GM12864 (cell line): ENCODE data around the gene SPTBN4.

Experiments
- DNase-seq: peaks from one replicate; pipeline ENCODE4 v3.0.0-alpha.2; 2011; ENCODE audit warnings: low read depth
- H3K4me3 ChIP-seq: 2 replicates; pipeline ENCODE4 v1.5.1; 2011; ENCODE audit warnings: mild to moderate bottlenecking, low read depth, low read length, control low read depth
- CTCF ChIP-seq: IDR thresholded peaks from 2 replicates; pipeline ENCODE4 v1.5.1; 2011; ENCODE audit warnings: low read depth, mild to moderate bottlenecking, moderate library complexity, low read length, control low read depth, inconsistent platforms; ENCODE audit errors: missing control alignments

The SPTBN4 gene

GRCh38 chr19:40567750-40568494, 101.1 kb downstream of the SPTBN4 start:
- no peak overlapping the region for H3K4me3 ChIP-seq
- no peak for DNase-seq
- TF ChIP-seq CTCF: no peak

- peak; percentile 31 for TF ChIP-seq CTCF
- H3K4me3 ChIP-seq: peak overlapping the region; percentile 41
- peak; percentile 99 for DNase-seq
These were observed 103.7 kb downstream of the SPTBN4 start for GRCh38 chr19:40570313-40571004.

- H3K4me3 ChIP-seq: no peak overlapping the region
- no peak for DNase-seq
- no peak for TF ChIP-seq CTCF
These were observed 104.2 kb downstream of the SPTBN4 start for GRCh38 chr19:40571005-40571318.

GRCh38 chr19:40571831-40572495, 105.2 kb downstream of the SPTBN4 start:
- DNase-seq: no peak

GRCh38 chr19:40575326-40575725, 108.5 kb downstream of the SPTBN4 start:
- no peak overlapping the region for H3K4me3 ChIP-seq
- TF ChIP-seq CTCF: no peak
- no peak for DNase-seq

More at GRCh38 chr19:40571831-40572495, 105.2 kb downstream of the SPTBN4 start:
- no peak overlapping the region for H3K4me3 ChIP-seq
- no peak for TF ChIP-seq CTCF

GRCh38 chr19:40576151-40576584, 109.4 kb downstream of the SPTBN4 start:
- peak overlapping the region; percentile 83 for H3K4me3 ChIP-seq
- no peak for TF ChIP-seq CTCF
- no peak for DNase-seq
